Skeletal muscle satellite cell (primary cell): ENCODE data around the gene LACRT.

Experiments
- H3K27me3 ChIP-seq: 2 replicates; pipeline ENCODE4 v1.7.0; 2013; ENCODE audit warnings: low read length; ENCODE audit not compliant: control insufficient read depth, insufficient read depth
- H3K36me3 ChIP-seq: 2 replicates; pipeline ENCODE4 v1.7.0; 2013; ENCODE audit warnings: mild to moderate bottlenecking, control low read depth, low read length; ENCODE audit not compliant: insufficient read depth
- H3K4me1 ChIP-seq: 2 replicates; pipeline ENCODE4 v1.7.0; 2013; ENCODE audit warnings: low read length; ENCODE audit not compliant: control insufficient read depth, insufficient read depth
- H3K4me2 ChIP-seq: 2 replicates; pipeline ENCODE4 v1.7.0; 2013; ENCODE audit warnings: mild to moderate bottlenecking, low read length
- H3K4me3 ChIP-seq: 2 replicates; pipeline ENCODE4 v1.7.0; 2013; ENCODE audit warnings: low read length
- H3K9ac ChIP-seq: 2 replicates; pipeline ENCODE4 v1.7.0; 2013; ENCODE audit warnings: mild to moderate bottlenecking, low read depth, low read length, moderate library complexity
- H3K9me3 ChIP-seq: replicated peaks from 2 replicates; pipeline ENCODE4 v1.7.0; 2013; ENCODE audit warnings: mild to moderate bottlenecking, control low read depth, low read length

Gene LACRT

GRCh38 chr12:54585243-54585642 lies 49.5 kb downstream of the LACRT start:
- H3K4me3 ChIP-seq, result no peak overlapping the region
- H3K9ac ChIP-seq, result no peak overlapping the region
- H3K4me1 ChIP-seq, result no peaks in the 10 kb centered on the region
- H3K36me3 ChIP-seq, result no peaks in the 10 kb centered on the region
- no peaks in the 10 kb centered on the region for H3K9me3 ChIP-seq
- H3K27me3 ChIP-seq, result peaks cover 64% of the 10 kb centered on the region
- no peak overlapping the region for H3K4me2 ChIP-seq

- H3K4me2 ChIP-seq, result no peak overlapping the region
- H3K27me3 ChIP-seq, result peaks cover 56% of the 10 kb centered on the region
- H3K4me1 ChIP-seq, result no peaks in the 10 kb centered on the region
- H3K36me3 ChIP-seq, result no peaks in the 10 kb centered on the region
- no peak overlapping the region for H3K9ac ChIP-seq
- H3K9me3 ChIP-seq, result no peaks in the 10 kb centered on the region
- no peak overlapping the region for H3K4me3 ChIP-seq
Measured at GRCh38 chr12:54584128-54584527, 50.6 kb downstream of the LACRT start.

- Histone ChIP-seq H3K4me3 (no peak overlapping the region), H3K27me3 (peaks cover 52% of the 10 kb centered on the region), H3K9me3 (no peaks in the 10 kb centered on the region), H3K9ac (no peak overlapping the region), H3K4me1 (no peaks in the 10 kb centered on the region), H3K4me2 (no peak overlapping the region), H3K36me3 (no peaks in the 10 kb centered on the region)
Measured at GRCh38 chr12:54583726-54584125, 51.0 kb downstream of the LACRT start.

GRCh38 chr12:54581412-54581811 lies 53.3 kb downstream of the LACRT start:
- H3K4me2 ChIP-seq, result no peak overlapping the region
- no peaks in the 10 kb centered on the region for H3K36me3 ChIP-seq
- no peaks in the 10 kb centered on the region for H3K4me1 ChIP-seq
- peaks cover 53% of the 10 kb centered on the region for H3K27me3 ChIP-seq
- no peak overlapping the region for H3K4me3 ChIP-seq
- H3K9ac ChIP-seq, result no peak overlapping the region
- no peaks in the 10 kb centered on the region for H3K9me3 ChIP-seq
